Omental fat pad (tissue), 4 donors: ENCODE data around the gene VPS51. TPM values are rescaled to one million over a fixed set of nuclear protein-coding genes. Genes with fewer than 3 reads are reported as not detected.

Experiments
- ATAC-seq: fragments of 150-250 bp; one replicate; pipeline ENCODE4 v1.9.1; 2016; ENCODE audit warnings: mild to moderate bottlenecking, moderate library complexity; ENCODE audit not compliant: low FRiP score
- DNase-seq: peaks from one replicate; pipeline ENCODE4 v3.0.0-alpha.2; 2019; ENCODE audit warnings: low spot score
- total RNA-seq, 4 donors: library from RNA; depleted of rRNA; stranded (reverse); fragments of >200 nt; gene quantifications; one replicate each; pipeline ENCODE4 v1.1.0, GENCODE V29; 2016
- TF ChIP-seq, protein P1 (sequence below), 3 donors: fragments of 450-650 bp; IDR thresholded peaks; one replicate each; pipeline ENCODE4 v1.5.1; 2016 to 2017; ENCODE audit warnings: antibody characterized with exemption in 3 of 3, mild to moderate bottlenecking in 3 of 3, moderate library complexity in 2 of 3

VPS51 gene
- total RNA-seq, 4 donors from 2014 or later: 151 to 208 (median 192) TPM

DNA sequence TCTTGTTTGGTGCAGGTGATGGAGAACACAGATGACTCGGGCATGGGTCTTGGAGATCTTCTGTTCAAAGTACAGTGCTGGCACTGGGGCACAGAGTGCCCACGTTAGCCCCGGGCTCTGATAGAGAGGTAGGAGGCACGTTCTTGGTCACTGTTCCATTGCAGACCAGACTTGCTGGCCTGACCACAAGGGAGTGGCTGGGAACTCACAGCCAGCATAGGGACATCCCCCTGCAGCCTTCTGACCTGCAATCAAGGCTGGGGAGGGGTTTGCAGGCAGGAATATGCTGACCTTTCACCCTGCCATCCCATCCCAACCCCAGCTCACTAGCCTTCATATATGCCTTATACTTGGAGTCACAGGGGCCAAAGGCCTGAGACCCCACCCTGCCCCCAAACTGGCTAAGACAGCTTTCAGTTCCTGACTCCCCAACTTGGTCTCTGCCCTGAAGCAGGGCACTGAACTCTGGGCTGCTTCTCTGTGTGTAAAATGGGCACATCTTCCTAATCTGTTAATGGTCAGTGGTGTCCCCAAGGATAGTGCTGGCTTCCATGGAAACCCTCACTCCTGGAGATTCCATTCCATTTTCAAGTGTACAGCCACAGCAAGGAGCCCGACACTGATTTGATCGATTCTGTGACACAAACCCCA is 30.7 kb downstream of the VPS51 start:
- ATAC-seq: no peak
- no peak for DNase-seq
- TF ChIP-seq, protein P1, sequence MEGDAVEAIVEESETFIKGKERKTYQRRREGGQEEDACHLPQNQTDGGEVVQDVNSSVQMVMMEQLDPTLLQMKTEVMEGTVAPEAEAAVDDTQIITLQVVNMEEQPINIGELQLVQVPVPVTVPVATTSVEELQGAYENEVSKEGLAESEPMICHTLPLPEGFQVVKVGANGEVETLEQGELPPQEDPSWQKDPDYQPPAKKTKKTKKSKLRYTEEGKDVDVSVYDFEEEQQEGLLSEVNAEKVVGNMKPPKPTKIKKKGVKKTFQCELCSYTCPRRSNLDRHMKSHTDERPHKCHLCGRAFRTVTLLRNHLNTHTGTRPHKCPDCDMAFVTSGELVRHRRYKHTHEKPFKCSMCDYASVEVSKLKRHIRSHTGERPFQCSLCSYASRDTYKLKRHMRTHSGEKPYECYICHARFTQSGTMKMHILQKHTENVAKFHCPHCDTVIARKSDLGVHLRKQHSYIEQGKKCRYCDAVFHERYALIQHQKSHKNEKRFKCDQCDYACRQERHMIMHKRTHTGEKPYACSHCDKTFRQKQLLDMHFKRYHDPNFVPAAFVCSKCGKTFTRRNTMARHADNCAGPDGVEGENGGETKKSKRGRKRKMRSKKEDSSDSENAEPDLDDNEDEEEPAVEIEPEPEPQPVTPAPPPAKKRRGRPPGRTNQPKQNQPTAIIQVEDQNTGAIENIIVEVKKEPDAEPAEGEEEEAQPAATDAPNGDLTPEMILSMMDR (IDR thresholded peaks at IDR 0.05): no peak

DNA sequence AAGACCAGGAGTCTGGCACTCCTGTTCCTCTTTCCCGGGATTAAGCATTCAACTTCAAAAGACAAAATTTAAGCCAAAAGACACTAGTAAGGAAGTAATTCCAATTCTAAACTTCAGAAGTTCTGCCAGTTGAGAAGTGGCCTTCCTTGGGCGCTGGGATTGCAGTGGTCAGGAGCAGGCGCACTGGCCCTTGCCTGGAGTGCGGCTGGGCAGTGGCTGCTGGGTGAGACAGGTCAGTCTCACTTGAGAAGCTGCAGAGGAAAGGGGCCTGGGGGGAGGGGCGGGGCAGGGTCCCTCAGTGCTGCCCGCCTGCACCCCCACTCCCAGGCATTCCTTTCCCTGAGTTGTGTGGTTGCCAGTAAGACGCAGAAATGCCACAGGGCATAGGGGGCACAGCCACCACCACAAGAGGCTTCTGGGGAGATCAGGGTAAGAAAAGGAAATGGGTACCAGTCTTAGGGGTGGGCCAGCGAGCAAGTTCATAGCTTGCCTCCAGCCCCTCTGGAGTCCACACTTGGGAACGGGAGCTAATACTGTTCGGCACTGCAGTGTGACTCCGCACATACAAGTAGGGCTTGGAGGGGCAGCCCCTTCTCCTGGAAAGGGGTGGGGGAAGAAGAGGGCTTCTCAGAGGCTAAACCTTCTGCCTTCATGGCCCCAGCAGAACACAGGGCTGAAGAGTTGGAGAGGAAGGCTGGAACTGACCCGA is 31.6 kb downstream of the VPS51 start:
- DNase-seq (no peak), ATAC-seq (no peak)
- TF ChIP-seq, protein P1 (IDR thresholded peaks at IDR 0.05): no peak

DNA sequence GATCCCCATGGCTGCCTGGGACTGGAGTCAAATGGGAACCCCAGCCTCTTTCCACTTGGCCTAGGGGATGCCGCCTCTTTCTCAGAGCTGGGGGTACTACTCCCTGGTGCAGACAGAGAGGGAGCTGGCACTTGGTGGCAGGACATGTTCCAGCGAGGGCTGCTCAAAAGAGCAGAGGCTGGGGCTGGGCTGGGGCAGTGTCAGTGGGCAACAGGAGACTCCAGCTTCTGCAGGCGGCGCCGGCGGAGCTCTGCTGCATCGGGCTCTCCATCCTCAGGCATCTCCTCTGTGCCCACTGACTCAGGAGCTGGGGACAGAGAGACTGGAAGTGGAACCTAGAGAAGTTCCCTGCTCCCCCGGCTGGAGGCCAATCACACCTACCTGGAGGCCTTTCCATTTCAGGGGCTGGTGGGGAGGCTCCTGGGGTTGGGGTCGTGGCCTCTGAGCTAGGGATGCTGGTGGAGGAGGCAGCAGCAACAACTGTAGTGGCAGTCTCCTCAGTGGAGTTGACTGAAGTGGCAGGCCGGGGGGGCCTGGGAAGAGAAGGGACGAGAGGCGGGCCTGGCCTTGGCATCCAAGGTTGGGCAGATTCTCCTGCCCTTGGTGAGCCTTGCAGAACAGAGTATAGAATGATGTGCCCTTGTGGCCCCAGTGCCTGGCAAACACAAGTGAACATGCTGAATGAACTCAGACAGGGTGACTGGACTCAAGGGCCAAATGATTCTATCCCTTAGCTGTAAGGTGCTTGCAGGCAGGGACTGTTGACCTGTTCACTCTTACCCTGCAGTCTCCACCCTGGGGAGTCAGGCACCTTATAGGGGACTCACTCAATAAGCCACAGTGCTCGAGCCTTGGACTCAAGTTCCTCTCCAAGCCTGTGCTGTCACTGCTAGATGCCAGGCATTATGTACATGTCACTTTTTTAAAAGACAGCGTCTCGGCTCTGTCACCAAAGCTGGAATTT is 32.5 kb downstream of the VPS51 start:
- TF ChIP-seq, protein P1 (IDR thresholded peaks at IDR 0.05): no peak
- DNase-seq (no peak), ATAC-seq (no peak)

DNA sequence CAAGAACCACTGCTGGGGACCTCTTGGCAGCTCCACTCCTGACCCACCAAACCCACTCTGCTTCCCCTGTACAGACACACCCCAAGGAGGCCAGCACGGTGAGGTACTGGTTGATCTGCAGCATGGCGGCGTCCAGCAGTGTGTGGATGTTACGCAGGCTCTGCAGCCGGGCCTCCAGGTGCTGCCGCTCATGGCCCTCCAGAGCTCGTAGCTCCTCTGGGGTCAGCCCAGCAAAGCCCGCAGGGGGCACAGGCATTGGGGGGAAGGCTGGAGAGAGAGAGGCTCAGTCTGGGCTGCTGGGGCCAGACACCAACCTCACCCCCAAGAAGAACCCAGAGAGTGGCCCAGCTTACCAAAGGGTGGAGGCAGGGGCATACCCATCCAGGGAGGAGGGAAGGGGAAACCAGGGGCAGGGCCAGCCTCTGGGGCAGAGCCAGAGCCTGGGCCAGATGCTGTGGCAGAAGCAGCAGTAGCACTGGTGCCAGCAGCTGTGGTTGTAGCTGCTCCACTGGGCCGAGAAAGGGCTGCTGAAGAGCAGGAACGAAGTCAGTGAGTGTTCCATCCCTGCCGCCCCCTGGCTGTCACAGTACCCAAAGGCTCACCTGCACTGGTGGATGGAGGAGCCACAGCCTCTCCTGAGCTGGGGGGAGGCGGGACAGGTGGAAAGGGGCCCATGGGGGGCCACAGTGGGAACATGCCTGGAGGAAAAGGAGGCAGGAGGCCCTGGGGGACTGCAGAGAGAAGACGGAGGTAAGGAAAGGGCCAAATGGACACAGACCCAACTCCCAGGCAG is 33.8 kb downstream of the VPS51 start:
- DNase-seq: no peak
- ATAC-seq: no peak

DNA sequence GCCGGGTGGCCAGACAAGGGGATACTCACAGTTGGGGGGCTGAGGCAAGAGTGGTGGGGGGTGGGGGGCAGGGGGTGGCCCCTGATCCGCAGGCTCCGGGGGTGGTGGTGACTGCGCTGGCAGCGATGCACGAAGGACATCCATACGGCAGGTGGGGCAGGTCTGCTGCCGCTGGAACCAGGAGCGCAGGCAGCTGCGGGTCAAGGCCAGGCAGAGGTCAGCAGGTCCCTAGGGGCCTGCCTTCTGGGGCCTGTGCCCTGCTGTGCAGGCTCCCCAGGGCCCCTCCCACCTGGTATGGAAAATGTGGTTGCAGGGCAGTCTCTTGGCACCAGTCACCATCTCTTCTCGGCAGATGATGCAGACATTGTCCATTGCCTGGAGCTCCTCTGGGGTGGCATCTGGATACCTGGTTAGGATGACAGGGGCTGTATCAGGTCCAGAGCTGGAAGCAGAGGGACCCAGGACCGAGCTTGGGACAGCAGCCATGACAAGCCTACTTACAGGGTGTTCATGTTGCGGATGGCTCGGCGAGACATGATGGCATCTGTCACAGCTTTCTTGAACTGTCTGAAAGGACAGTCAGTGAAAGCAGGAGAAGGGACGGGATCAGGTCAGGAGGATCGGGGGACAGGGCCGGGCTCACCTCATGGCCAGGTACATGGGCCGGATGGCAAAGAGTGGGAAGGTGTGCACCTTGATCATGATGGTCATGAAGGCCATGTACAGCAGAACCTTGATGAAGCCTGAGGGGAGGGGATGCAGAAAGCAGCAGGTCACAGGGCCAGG is 34.8 kb downstream of the VPS51 start:
- no peak for ATAC-seq
- TF ChIP-seq, protein P1 (IDR thresholded peaks at IDR 0.05): no peak
- DNase-seq: no peak

More for the DNA sequence above, 33.8 kb downstream of the VPS51 start:
- TF ChIP-seq, protein P1 (IDR thresholded peaks at IDR 0.05): no peak

DNA sequence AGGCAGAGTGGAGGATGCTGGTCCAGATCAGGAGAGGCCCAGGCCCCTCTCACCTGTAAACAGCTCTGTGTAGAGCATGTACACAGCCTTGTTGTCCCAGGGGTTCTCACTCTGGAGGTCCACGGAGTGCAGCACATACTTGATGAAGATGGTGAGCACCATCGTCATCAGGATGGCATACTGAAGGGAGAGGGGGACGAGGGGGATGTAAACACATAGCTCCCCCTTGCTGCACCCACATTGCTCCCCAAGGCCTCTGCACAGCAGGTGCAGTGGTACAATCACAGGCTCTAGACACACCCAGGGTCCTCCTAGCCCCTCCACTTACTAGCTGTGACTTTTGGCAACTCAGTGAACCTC is 35.4 kb downstream of the VPS51 start:
- DNase-seq: no peak
- TF ChIP-seq, protein P1 (IDR thresholded peaks at IDR 0.05): no peak

More for the DNA sequence above, 35.4 kb downstream of the VPS51 start:
- ATAC-seq: no peak
